AG10803 (cell line): ENCODE results near the gene CDK2AP2.
A peak's percentile ranks its signal among the peaks of the same experiment; 100 is the strongest.
"Not testable (repeated sequence)": the region's sequence is repeated elsewhere in the genome, so short reads cannot be mapped to it uniquely, and the experiment has no call there.

ENCODE experiments used
- DNase-seq: peaks from one replicate; pipeline ENCODE4 v3.0.0; 2010; ENCODE audit warnings: low read depth
- H3K4me3 ChIP-seq: 2 replicates; pipeline ENCODE4 v1.5.1; 2011; ENCODE audit warnings: mild to moderate bottlenecking, low read length, control low read depth
- CTCF ChIP-seq: conservative IDR thresholded peaks from 2 replicates; pipeline ENCODE4 v1.5.1; 2011; ENCODE audit warnings: mild to moderate bottlenecking, low read length, control low read depth, inconsistent platforms

Gene CDK2AP2

GRCh38 chr11:67484847-67485311 is 23.1 kb downstream of the CDK2AP2 start:
- no peak for DNase-seq
- H3K4me3 ChIP-seq: no peak overlapping the region

GRCh38 chr11:67483831-67484665 is 23.9 kb downstream of the CDK2AP2 start:
- H3K4me3 ChIP-seq: peak overlapping the region; percentile 83; the same call in 1 of the 2 replicates
- TF ChIP-seq CTCF: no peak
- no peak for DNase-seq

More at GRCh38 chr11:67484847-67485311, 23.1 kb downstream of the CDK2AP2 start:
- no peak for TF ChIP-seq CTCF

GRCh38 chr11:67482827-67483798 is 24.8 kb downstream of the CDK2AP2 start, which contains the start of gene AIP:
Gene AIP, plus strand, starts transcription at chr11:67483026. Its CDS starts 133 bp downstream, at chr11:67483159.
- H3K4me3 ChIP-seq: peak within 1 kb of the TSS; percentile 83
- peak; percentile 24; the same call in 1 of the 2 replicates for TF ChIP-seq CTCF
- DNase-seq: peak; percentile 96

DNA sequence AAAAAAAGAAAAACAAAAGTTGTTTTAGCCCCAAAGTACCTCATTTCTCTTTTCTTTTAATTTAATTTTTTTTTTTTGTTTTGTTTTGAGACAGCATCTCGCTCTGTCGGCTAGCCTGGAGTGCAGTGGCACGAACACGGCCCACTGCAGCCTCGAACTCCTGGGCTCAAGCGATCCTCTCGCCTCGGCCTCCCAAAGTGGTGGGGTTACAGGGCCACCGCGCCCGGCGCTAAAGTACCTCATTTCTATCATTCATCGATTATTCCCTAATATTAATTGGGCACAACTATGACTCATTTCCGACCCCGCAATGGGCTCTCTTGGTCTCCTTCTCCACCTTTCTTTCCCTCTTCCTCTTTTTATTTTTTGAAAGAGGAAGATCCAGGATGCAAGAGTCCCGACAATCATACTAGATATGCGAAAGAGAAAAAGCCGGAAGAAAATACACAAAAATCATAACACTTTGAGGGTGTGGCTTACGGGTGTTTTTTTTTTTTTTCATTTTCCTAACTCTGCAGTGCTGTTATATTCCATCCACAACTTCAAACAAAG is 25.6 kb downstream of the CDK2AP2 start:
- H3K4me3 ChIP-seq: peak overlapping the region; percentile 83
- no peak for DNase-seq
- TF ChIP-seq CTCF: no peak

- H3K4me3 ChIP-seq, DNase-seq: not testable (repeated sequence)
Observed at GRCh38 chr11:67477344-67478050, 30.5 kb downstream of the CDK2AP2 start.

DNA sequence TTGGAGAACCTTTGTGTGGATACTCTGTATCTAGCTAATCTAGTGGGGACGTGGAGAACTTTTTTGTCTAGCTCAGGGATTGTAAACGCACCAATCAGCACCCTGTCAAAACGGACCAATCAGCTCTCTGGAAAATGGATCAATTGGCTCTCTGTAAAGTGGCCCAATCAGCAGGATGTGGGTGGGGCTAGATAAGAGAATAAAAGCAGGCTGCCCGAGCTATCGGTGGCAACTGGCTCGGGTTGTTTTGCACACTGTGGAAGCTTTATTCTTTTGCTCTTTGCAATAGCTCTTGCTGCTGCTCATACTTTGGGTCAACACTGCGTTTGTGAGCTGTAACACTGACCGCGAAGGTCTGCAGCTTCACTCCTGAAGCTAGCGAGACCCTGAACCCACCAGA is 31.3 kb downstream of the CDK2AP2 start:
- not testable (repeated sequence) for DNase-seq, H3K4me3 ChIP-seq

DNA sequence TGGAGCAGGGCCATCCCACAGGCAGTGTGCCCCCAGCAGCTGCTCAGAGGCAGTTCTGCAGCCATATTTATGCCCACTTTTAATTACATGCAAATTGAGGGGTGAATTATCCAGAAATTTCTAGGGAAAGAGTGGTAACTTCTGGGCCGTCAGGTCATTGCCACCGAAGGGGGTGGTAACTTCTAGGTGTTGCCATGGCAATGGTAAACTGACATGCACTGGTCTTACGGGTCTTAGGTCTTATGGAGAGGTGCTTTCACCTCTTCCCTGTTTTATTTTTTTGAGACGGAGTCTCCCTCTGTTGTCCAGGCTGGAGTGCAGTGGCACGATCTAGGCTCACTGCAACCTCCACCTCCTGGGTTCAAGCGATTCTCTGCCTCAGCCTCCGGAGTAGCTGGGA is 35.1 kb downstream of the CDK2AP2 start:
- DNase-seq: no peak
- H3K4me3 ChIP-seq: no peak overlapping the region
- TF ChIP-seq CTCF: no peak
